Muscle layer of duodenum (tissue), 2 donors: ENCODE results near the gene PPP4R3A.
A peak's percentile ranks its signal among the peaks of the same experiment; 100 is the strongest.
"Not testable (repeated sequence)": the region's sequence is repeated elsewhere in the genome, so short reads cannot be mapped to it uniquely, and the experiment has no call there.

Experiments
- H3K27ac ChIP-seq: one replicate; pipeline ENCODE4 v1.7.0; 2013; ENCODE audit warnings: mild to moderate bottlenecking, low read length
- H3K27me3 ChIP-seq: one replicate; pipeline ENCODE4 v1.7.0; 2013; ENCODE audit warnings: low read depth, mild to moderate bottlenecking, control low read depth, low read length
- H3K36me3 ChIP-seq, 2 donors: one replicate each; pipeline ENCODE4 v1.7.0; 2013; ENCODE audit warnings: low read length in 2 of 2, control low read depth in 1 of 2, mild to moderate bottlenecking in 1 of 2; ENCODE audit not compliant: insufficient read depth in 2 of 2, control insufficient read depth in 1 of 2
- H3K4me1 ChIP-seq, 2 donors: one replicate each; pipeline ENCODE4 v1.7.0; 2013; ENCODE audit warnings: low read length in 2 of 2, mild to moderate bottlenecking in 2 of 2, control low read depth in 1 of 2, moderate library complexity in 1 of 2; ENCODE audit not compliant: insufficient read depth in 2 of 2, control insufficient read depth in 1 of 2
- H3K4me3 ChIP-seq, 2 donors: one replicate each; pipeline ENCODE4 v1.7.0; 2013; ENCODE audit warnings: low read length in 2 of 2, low read depth in 1 of 2, mild to moderate bottlenecking in 1 of 2
- H3K9me3 ChIP-seq, 2 donors: one replicate each; pipeline ENCODE4 v1.7.0; 2013; ENCODE audit warnings: low read length in 2 of 2, control low read depth in 1 of 2, mild to moderate bottlenecking in 1 of 2; ENCODE audit not compliant: control insufficient read depth in 1 of 2
- donor health status: healthy.

Gene PPP4R3A

GRCh38 chr14:91501951-91502930, 7.9 kb downstream of the PPP4R3A start:
- Histone ChIP-seq H3K4me1 (peaks cover 2 to 59% of the 10 kb centered on the region in 2 donors), H3K27ac (no peak overlapping the region)

GRCh38 chr14:91501348-91501747, 8.8 kb downstream of the PPP4R3A start:
- no peaks in the 10 kb centered on the region for H3K9me3 ChIP-seq
- peaks cover 0 to 2% of the 10 kb centered on the region in 2 donors for H3K36me3 ChIP-seq
- H3K4me1 ChIP-seq, result peaks cover 10 to 60% of the 10 kb centered on the region in 2 donors
- H3K27ac ChIP-seq, result no peak overlapping the region
- H3K27me3 ChIP-seq, result no peaks in the 10 kb centered on the region
- no peak overlapping the region for H3K4me3 ChIP-seq

More at GRCh38 chr14:91501951-91502930, 7.9 kb downstream of the PPP4R3A start:
- Histone ChIP-seq H3K4me3 (no peak overlapping the region), H3K9me3 (no peaks in the 10 kb centered on the region), H3K36me3 (peaks cover 0 to 6% of the 10 kb centered on the region in 2 donors), H3K27me3 (no peaks in the 10 kb centered on the region)

- H3K4me1 ChIP-seq, result peaks cover 25 to 57% of the 10 kb centered on the region in 2 donors
Measured at GRCh38 chr14:91496790-91497189, 13.3 kb downstream of the PPP4R3A start.

GRCh38 chr14:91494392-91495065, 15.6 kb downstream of the PPP4R3A start:
- not testable (repeated sequence) for H3K4me3 ChIP-seq, H3K9me3 ChIP-seq, H3K27ac ChIP-seq, H3K27me3 ChIP-seq, H3K36me3 ChIP-seq
- H3K4me1 ChIP-seq, result peaks cover 25 to 50% of the 10 kb centered on the region in 2 donors

More at GRCh38 chr14:91496790-91497189, 13.3 kb downstream of the PPP4R3A start:
- no peaks in the 10 kb centered on the region for H3K27me3 ChIP-seq
- H3K27ac ChIP-seq, result no peak overlapping the region
- no peaks in the 10 kb centered on the region for H3K9me3 ChIP-seq
- peak overlapping the region in 1 of 2 donors; percentile 12 for H3K4me3 ChIP-seq
- no peaks in the 10 kb centered on the region for H3K36me3 ChIP-seq

- Histone ChIP-seq H3K4me3 (no peak overlapping the region), H3K9me3 (no peaks in the 10 kb centered on the region), H3K4me1 (peaks cover 25 to 50% of the 10 kb centered on the region in 2 donors), H3K27ac (no peak overlapping the region), H3K27me3 (no peaks in the 10 kb centered on the region), H3K36me3 (peaks cover 0 to 9% of the 10 kb centered on the region in 2 donors)
Measured at GRCh38 chr14:91493169-91493568, 16.9 kb downstream of the PPP4R3A start.

- H3K4me1 ChIP-seq, result peaks cover 3 to 15% of the 10 kb centered on the region in 2 donors
- H3K9me3 ChIP-seq, result no peaks in the 10 kb centered on the region
- H3K27me3 ChIP-seq, result no peaks in the 10 kb centered on the region
- no peak overlapping the region for H3K4me3 ChIP-seq
- H3K27ac ChIP-seq, result no peak overlapping the region
- peaks cover 52 to 56% of the 10 kb centered on the region in 2 donors for H3K36me3 ChIP-seq
Measured at GRCh38 chr14:91484744-91485143, 25.4 kb downstream of the PPP4R3A start.

- Histone ChIP-seq H3K27ac (no peak overlapping the region), H3K4me1 (peaks cover 3 to 15% of the 10 kb centered on the region in 2 donors), H3K9me3 (no peaks in the 10 kb centered on the region), H3K27me3 (no peaks in the 10 kb centered on the region), H3K4me3 (no peak overlapping the region), H3K36me3 (peaks cover 53 to 57% of the 10 kb centered on the region in 2 donors)
Measured at GRCh38 chr14:91484186-91484585, 25.9 kb downstream of the PPP4R3A start.

GRCh38 chr14:91482263-91483013, 27.7 kb downstream of the PPP4R3A start:
- no peak overlapping the region for H3K4me3 ChIP-seq
- peaks cover 53 to 66% of the 10 kb centered on the region in 2 donors for H3K36me3 ChIP-seq
- no peak overlapping the region for H3K27ac ChIP-seq
- H3K4me1 ChIP-seq, result peaks cover 3 to 20% of the 10 kb centered on the region in 2 donors
- H3K9me3 ChIP-seq, result no peaks in the 10 kb centered on the region
- no peaks in the 10 kb centered on the region for H3K27me3 ChIP-seq

- no peaks in the 10 kb centered on the region for H3K27me3 ChIP-seq
- H3K27ac ChIP-seq, result no peak overlapping the region
- H3K9me3 ChIP-seq, result no peaks in the 10 kb centered on the region
- peaks cover 47 to 69% of the 10 kb centered on the region in 2 donors for H3K36me3 ChIP-seq
- H3K4me3 ChIP-seq, result no peak overlapping the region
- peaks cover 0 to 6% of the 10 kb centered on the region in 2 donors for H3K4me1 ChIP-seq
Measured at GRCh38 chr14:91477388-91477787, 32.7 kb downstream of the PPP4R3A start.

- no peak overlapping the region for H3K27ac ChIP-seq
- H3K4me3 ChIP-seq, result no peak overlapping the region
- H3K9me3 ChIP-seq, result no peaks in the 10 kb centered on the region
- H3K27me3 ChIP-seq, result no peaks in the 10 kb centered on the region
- peaks cover 49 to 56% of the 10 kb centered on the region in 2 donors for H3K36me3 ChIP-seq
- peaks cover 0 to 2% of the 10 kb centered on the region in 2 donors for H3K4me1 ChIP-seq
Measured at GRCh38 chr14:91473046-91473445, 37.1 kb downstream of the PPP4R3A start.
